Measurements from ENCODE around the gene CUL4B. TPM values are rescaled to one million over a fixed set of nuclear protein-coding genes. Genes with fewer than 3 reads are reported as not detected.

CUL4B gene
- total RNA-seq, 1 experiment from 2014 or later: 99.8 TPM

DNA sequence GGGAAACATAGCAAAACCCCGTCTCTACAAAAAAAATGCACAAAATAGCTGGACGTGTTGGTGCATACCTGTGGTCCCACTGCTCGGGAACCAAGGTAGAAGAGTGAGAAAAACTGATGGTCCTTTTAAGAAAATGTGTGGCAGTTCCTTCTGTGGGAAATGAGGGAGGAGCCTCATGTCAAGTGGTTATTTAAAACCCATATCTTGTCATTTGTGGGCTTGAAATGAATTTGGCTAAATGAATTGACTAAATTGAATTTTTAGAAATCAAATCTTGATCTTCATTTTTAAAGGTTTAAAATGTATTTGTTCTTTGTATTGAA, 75.5 kb downstream of the CUL4B start:
- H3K27ac ChIP-seq (ENCODE audit: low read length): peak overlapping the region; percentile 91
- POLR2A ChIA-PET: no interaction called here
- in situ Hi-C loops (cut with HindIII; ENCODE audit: low pct_unique_long_range_greater_than_20kb, low sequenced_read_pairs): no loop called here

DNA sequence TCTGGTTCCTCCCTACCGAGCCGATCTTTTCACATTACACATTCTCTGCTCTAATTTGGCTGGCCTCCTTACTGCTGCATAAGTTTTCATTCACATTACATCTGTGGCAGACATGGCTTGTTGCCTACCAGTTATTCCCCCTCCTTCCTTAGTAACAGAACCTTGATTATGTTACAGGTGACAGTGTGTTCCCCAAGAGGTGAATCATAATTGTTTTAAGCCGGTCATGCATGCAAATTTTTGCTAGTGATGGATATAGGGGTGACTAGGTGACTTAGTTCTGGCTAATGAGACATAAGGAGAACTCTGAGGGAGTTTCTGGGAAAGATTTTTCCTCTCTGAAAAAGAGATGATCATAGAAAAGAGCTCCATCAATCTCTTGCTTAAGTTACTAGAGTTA, 83.3 kb downstream of the CUL4B start:
- DNase-seq (ENCODE audit: low read depth, low spot score): no peak
- ATAC-seq: no peak
- no TSS peak for BruUV-seq (replicated peaks)
- no peaks in the 10 kb centered on the region for H3K36me3 ChIP-seq (ENCODE audit: control insufficient read depth, insufficient read depth, low read length)
- intact Hi-C loops (cut with micrococcal nuclease; ENCODE audit: unreplicated experiment): no loop called here
- in situ Hi-C loops (cut with HindIII; ENCODE audit: low pct_unique_long_range_greater_than_20kb, low sequenced_read_pairs): no loop called here
- ChIA-PET POLR2A (interaction anchor here (0.6 kb wide), 1 partner anchor 241 kb away, joined by 4 read pairs; no protein-coding TSS in a partner anchor), CTCF (no interaction called here)
- H3K4me1 ChIP-seq (ENCODE audit: control insufficient read depth, insufficient read depth, low read length): no peaks in the 10 kb centered on the region
- H3K9me3 ChIP-seq (ENCODE audit: control insufficient read depth, insufficient read depth, low read depth, low read length): no peaks in the 10 kb centered on the region
- TF ChIP-seq SIN3A (IDR thresholded peaks at IDR 0.05; ENCODE audit: borderline replicate concordance, insufficient read depth, low read depth, low read length) (no peak), POLR2AphosphoS5 (IDR thresholded peaks at IDR 0.05; ENCODE audit: low read depth, low read length) (no peak), TCF7L2 (IDR thresholded peaks at IDR 0.05; ENCODE audit: low read depth, low read length) (no peak)
- TF ChIP-seq, protein P1, sequence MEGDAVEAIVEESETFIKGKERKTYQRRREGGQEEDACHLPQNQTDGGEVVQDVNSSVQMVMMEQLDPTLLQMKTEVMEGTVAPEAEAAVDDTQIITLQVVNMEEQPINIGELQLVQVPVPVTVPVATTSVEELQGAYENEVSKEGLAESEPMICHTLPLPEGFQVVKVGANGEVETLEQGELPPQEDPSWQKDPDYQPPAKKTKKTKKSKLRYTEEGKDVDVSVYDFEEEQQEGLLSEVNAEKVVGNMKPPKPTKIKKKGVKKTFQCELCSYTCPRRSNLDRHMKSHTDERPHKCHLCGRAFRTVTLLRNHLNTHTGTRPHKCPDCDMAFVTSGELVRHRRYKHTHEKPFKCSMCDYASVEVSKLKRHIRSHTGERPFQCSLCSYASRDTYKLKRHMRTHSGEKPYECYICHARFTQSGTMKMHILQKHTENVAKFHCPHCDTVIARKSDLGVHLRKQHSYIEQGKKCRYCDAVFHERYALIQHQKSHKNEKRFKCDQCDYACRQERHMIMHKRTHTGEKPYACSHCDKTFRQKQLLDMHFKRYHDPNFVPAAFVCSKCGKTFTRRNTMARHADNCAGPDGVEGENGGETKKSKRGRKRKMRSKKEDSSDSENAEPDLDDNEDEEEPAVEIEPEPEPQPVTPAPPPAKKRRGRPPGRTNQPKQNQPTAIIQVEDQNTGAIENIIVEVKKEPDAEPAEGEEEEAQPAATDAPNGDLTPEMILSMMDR (IDR thresholded peaks at IDR 0.05): no peak
- TF ChIP-seq, protein P2, sequence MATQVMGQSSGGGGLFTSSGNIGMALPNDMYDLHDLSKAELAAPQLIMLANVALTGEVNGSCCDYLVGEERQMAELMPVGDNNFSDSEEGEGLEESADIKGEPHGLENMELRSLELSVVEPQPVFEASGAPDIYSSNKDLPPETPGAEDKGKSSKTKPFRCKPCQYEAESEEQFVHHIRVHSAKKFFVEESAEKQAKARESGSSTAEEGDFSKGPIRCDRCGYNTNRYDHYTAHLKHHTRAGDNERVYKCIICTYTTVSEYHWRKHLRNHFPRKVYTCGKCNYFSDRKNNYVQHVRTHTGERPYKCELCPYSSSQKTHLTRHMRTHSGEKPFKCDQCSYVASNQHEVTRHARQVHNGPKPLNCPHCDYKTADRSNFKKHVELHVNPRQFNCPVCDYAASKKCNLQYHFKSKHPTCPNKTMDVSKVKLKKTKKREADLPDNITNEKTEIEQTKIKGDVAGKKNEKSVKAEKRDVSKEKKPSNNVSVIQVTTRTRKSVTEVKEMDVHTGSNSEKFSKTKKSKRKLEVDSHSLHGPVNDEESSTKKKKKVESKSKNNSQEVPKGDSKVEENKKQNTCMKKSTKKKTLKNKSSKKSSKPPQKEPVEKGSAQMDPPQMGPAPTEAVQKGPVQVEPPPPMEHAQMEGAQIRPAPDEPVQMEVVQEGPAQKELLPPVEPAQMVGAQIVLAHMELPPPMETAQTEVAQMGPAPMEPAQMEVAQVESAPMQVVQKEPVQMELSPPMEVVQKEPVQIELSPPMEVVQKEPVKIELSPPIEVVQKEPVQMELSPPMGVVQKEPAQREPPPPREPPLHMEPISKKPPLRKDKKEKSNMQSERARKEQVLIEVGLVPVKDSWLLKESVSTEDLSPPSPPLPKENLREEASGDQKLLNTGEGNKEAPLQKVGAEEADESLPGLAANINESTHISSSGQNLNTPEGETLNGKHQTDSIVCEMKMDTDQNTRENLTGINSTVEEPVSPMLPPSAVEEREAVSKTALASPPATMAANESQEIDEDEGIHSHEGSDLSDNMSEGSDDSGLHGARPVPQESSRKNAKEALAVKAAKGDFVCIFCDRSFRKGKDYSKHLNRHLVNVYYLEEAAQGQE (IDR thresholded peaks at IDR 0.05; ENCODE audit: insufficient read depth in 1 of 2, low read depth in 2 of 2, low read length in 1 of 2): no peak
- no peaks in the 10 kb centered on the region for H3K27me3 ChIP-seq (ENCODE audit: control insufficient read depth, insufficient read depth, low read length)
- H3K4me3 ChIP-seq (ENCODE audit: low read depth in 2 of 2, low read length in 2 of 2): no peak overlapping the region
- H3K27ac ChIP-seq (ENCODE audit: low read length): no peak overlapping the region

More for the DNA sequence above, 75.5 kb downstream of the CUL4B start:
- CTCF ChIA-PET: interaction anchor here (0.6 kb wide), 1 partner anchor 170 kb away, joined by 6 read pairs; no protein-coding TSS in a partner anchor
- no peak for ATAC-seq
- H3K4me1 ChIP-seq (ENCODE audit: control insufficient read depth, insufficient read depth, low read length): peaks cover 5% of the 10 kb centered on the region; the same call in 1 of the 2 replicates
- no peaks in the 10 kb centered on the region for H3K36me3 ChIP-seq (ENCODE audit: control insufficient read depth, insufficient read depth, low read length)
- H3K27me3 ChIP-seq (ENCODE audit: control insufficient read depth, insufficient read depth, low read length): no peaks in the 10 kb centered on the region
- H3K9me3 ChIP-seq (ENCODE audit: control insufficient read depth, insufficient read depth, low read depth, low read length): no peaks in the 10 kb centered on the region
- intact Hi-C loops (cut with micrococcal nuclease; ENCODE audit: unreplicated experiment): no loop called here
- DNase-seq (ENCODE audit: low read depth, low spot score): no peak
- no TSS peak for BruUV-seq (replicated peaks)
- peak overlapping the region; percentile 46 to 60 for H3K4me3 ChIP-seq (ENCODE audit: low read depth in 2 of 2, low read length in 2 of 2)
- TF ChIP-seq SIN3A (IDR thresholded peaks at IDR 0.05; ENCODE audit: borderline replicate concordance, insufficient read depth, low read depth, low read length): no peak
- TF ChIP-seq, protein P2 (IDR thresholded peaks at IDR 0.05; ENCODE audit: insufficient read depth in 1 of 2, low read depth in 2 of 2, low read length in 1 of 2): no peak
